Measurements from ENCODE around the gene PDE3B.

The PDE3B gene

DNA sequence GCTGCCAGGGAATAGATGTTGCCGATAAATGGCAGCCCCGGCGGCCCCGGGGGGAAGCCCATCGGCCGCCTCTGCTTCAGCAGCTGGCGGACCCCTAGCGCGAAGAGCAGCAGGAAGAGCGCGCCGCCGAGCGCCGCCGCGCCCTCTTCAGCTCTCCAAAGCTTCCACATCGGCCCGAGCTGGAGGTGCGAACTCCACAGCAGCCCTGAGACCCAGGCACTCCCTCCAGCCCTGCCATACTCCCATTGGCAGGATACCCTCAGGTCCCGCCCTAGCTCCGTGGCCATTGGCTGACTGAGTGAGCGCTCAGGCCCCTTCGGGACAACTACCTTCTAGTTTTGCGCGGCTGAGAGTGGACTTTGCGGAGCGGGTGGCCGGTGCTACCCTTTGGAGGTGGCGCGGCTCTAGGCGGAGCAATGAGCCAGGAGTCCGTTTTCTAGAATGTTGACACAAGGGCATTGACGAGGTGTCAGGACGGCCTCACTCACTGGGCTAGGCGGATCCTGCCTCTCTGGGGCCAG, 248.5 kb downstream of the PDE3B start, which contains the start of gene CYP2R1:
TSS of gene CYP2R1 (minus strand) at position 196 of the 521 bp plus-strand sequence. CDS start at position 170, 26 bp downstream.
- DNase-seq = peak; percentile 71

DNA sequence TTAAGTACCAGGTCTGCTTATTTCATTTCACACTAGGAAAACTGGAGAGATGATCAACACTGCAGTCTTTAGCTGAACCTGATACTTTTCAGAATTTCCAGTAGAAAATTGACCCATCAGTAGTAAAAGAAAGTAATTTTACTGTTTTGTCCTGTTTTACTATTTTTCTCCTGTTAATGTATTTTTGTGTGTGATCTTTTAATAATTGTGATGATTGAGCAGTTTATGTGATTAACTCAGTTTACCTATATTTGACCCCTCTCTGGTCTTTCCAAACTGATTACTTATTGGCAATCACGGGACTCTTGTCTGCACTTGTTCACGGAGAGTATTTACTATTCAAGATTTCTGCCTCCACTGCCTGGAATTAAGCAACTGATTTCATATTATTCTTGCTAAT, 249.0 kb downstream of the PDE3B start:
- DNase-seq = no peak

DNA sequence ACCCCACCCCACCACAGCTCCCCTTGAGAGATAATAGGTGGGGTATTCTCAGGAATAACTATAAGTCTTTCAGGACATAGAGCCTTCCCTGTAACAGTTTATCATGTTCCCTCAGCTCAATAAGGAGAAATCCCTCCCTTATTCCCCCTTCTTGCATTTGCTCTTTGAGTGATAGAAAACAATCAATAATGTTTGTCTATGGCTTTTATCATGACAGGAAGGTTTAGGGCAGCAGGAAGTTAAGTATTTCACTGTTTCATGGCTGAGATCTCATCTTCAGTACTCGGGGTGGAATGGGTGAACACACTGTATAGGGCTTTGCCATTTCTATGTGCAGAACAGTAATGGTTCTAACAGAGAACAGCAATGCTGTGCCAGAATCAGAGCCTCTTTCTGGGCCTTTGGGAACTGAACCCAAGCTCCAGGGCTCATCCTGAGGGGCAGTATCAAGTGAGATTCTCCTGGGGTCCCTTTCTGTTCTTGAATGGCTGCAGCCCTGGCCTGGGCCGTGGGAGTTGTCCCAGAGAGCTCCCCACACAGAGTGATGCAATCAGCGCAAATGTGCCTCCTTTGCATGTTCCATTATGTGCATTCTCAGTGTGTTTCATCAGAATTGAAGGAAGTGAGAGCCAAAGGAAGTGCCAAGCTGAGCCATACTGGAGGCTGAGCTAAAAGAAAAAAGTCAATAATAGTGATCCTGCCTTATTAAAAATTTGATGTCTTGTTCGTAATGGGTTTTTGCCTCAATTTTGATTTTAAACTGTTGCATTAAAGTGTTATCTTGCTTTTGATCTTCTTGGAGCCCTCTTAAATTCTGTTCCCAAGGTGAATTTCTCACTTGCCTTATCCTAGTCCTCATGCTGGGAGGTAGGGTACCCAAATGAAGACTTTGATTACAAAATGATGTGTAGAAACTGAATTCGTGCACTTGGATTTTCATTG, 251.3 kb downstream of the PDE3B start:
- peak; percentile 36 for DNase-seq

- no peak for DNase-seq
Observed at GRCh38 chr11:14898355-14898754, 254.8 kb downstream of the PDE3B start.

GRCh38 chr11:14898906-14899305, 255.3 kb downstream of the PDE3B start:
- DNase-seq = no peak

- no peak for DNase-seq
Observed at GRCh38 chr11:14902650-14903350, 259.2 kb downstream of the PDE3B start.

DNA sequence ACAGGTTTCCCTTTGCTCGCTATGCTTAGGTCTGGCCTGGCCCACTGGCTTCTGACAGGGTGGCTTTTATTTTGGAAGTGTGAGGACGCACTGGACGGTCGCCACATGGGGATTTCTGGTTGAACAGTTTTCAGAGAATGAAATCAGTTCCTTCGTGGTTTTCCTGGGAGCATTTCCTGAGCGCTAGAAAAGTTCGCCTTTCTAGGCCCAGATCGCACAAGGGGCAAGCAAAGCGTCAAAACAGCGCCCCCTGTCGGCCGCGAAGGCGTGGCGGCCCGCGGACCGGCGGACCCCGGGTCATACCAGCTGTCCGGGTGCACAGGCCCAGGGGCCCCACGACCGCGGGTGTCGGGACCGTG, 261.1 kb downstream of the PDE3B start:
- DNase-seq = no peak

GRCh38 chr11:14905104-14906033, 261.8 kb downstream of the PDE3B start:
- no peak for DNase-seq

DNA sequence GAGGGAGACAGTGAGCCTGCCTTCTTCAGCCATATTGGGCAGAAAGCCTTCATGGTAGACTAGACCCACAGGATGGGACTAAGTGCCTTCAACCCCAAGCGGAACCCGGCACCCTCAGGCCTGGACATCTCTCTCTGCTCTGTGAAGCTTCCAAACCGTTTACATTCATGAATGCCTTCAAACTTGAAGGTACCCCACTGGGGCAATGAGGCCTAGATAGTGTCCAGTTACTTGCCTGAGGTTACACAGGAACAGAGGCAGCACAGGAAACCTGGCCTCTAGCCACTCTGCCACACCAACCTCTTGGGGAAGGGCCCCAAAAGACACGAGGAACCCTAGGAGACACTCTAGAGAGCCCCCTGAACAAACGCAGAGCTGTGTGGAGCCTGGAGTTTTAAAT, 263.0 kb downstream of the PDE3B start:
- no peak for DNase-seq

DNA sequence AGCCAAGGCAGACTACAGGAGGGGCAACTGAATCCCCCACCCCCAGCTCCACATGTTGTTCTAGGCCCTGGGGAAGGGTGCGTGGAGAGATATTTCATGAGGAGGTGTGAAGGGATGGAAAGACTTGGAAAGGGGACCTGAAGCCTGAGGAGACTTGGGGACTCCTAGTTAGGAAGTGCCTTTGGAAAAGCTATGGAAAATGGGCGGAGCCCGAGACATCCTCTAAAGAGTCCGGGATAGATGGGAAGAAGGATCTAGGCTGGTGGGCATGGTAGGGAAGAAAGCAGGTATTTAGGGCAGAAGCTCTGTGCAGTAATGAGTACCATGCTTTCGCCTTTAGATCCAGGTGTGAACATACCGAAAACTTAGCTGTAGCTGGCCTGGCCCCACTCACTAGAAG, 263.4 kb downstream of the PDE3B start:
- DNase-seq = no peak

- no peak for DNase-seq
Observed at GRCh38 chr11:14907411-14908213, 264.0 kb downstream of the PDE3B start.

DNA sequence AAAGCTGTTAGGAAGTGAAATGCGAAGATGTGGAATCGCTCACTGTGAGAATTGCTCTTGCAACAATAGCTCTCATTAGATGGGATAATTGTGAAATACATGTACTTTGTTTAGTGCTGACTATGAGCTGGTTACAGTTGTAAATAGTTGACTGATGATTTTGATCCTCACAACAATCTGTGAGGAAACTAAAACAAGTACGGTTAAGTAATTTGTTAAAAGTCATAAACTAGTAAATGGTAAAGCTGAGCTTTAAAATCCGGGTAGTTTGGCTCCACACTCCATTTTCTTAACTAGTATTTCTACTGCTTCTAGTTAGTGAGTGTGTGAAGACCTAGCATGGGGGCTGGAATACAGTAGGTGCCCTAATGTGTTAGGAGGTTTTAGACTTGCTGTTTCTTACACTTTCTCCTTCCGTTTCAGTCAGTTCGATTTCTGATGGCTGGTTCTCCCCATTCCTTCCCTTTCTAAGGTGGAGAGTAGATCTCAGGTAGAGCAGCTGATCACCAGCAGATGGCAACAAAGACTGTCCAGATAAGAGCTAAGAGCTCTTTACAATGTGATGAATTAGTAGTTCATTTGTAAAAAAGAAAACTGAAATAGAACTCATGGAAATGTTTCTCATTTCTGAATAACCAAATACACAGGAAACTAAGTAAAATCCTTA, 264.7 kb downstream of the PDE3B start:
- DNase-seq = no peak

GRCh38 chr11:14914536-14914935, 270.9 kb downstream of the PDE3B start:
- DNase-seq = no peak

DNA sequence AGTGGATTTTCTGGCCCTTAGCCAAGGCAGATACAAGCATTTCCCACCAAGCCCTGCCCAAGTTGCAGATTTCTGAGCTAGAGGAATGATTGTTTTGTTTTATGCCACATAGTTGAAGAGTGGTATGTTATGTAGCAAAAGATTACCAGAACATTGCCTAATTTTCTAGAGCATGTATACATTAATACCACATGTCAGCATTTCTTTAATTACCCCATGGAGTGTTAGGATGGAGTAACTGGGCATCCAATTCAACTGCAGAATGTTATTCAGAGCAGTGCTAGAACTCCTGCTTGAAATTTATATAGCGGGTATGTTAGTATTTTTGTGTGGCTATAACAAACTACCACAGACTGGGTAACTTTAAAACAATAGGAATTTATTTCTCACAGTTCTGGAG, 272.8 kb downstream of the PDE3B start:
- DNase-seq = no peak

Data from SIG-M5 (cell line).